ENCODE measurements around the gene AKAP13.

The AKAP13 gene

GRCh38 chr15:85764649-85765277 is 384.4 kb downstream of the AKAP13 start:
- TF ChIP-seq ARNT (IDR thresholded peaks at IDR 0.05), result no peak
- no peak for TF ChIP-seq ELF4 (IDR thresholded peaks at IDR 0.05)
- TF ChIP-seq FOXM1 (IDR thresholded peaks at IDR 0.05; ENCODE audit: borderline replicate concordance), result no peak
- TF ChIP-seq PKNOX1 (IDR thresholded peaks at IDR 0.05), result no peak
- no peak for TF ChIP-seq LEF1 (IDR thresholded peaks at IDR 0.05; ENCODE audit: borderline replicate concordance)
- no peak for TF ChIP-seq NFRKB (IDR thresholded peaks at IDR 0.05)
- TF ChIP-seq ZNF384 (IDR thresholded peaks at IDR 0.05), result no peak
- no peak for TF ChIP-seq L3MBTL2 (conservative IDR thresholded peaks at IDR 0.05)
- no peak for TF ChIP-seq CTBP1 (IDR thresholded peaks at IDR 0.05; ENCODE audit: borderline replicate concordance)
- DNase-seq (ENCODE audit: extremely low spot score), result no peak
- ChIA-PET POLR2A (no interaction called here), CTCF (interaction anchor here (1.8 kb wide), 1 partner anchor 35 kb away, joined by 4 read pairs; no protein-coding TSS in a partner anchor)

GRCh38 chr15:85766001-85766831 is 385.8 kb downstream of the AKAP13 start:
- DNase-seq (ENCODE audit: extremely low spot score), result no peak
- ChIA-PET POLR2A (no interaction called here), CTCF (no interaction called here)
- TF ChIP-seq SUZ12 (IDR thresholded peaks at IDR 0.05) (no peak), ARNT (IDR thresholded peaks at IDR 0.05) (no peak), TARDBP (IDR thresholded peaks at IDR 0.05) (no peak), L3MBTL2 (conservative IDR thresholded peaks at IDR 0.05) (no peak)

- TF ChIP-seq CTBP1 (IDR thresholded peaks at IDR 0.05; ENCODE audit: borderline replicate concordance), result no peak
- TF ChIP-seq LEF1 (IDR thresholded peaks at IDR 0.05; ENCODE audit: borderline replicate concordance), result no peak
- TF ChIP-seq PKNOX1 (IDR thresholded peaks at IDR 0.05), result no peak
- no peak for TF ChIP-seq SP1 (IDR thresholded peaks at IDR 0.05)
- TF ChIP-seq FOXM1 (IDR thresholded peaks at IDR 0.05; ENCODE audit: borderline replicate concordance), result no peak
- TF ChIP-seq NFRKB (IDR thresholded peaks at IDR 0.05), result no peak
- no peak for TF ChIP-seq HDGF (IDR thresholded peaks at IDR 0.05; ENCODE audit: borderline replicate concordance)
- TF ChIP-seq BHLHE40 (IDR thresholded peaks at IDR 0.05; ENCODE audit: borderline replicate concordance), result no peak
- no peak for TF ChIP-seq SUZ12 (IDR thresholded peaks at IDR 0.05)
- POLR2A ChIA-PET, result no interaction called here
- CTCF ChIA-PET, result no interaction called here
- DNase-seq (ENCODE audit: extremely low spot score), result no peak
These were observed 387.6 kb downstream of the AKAP13 start for GRCh38 chr15:85767785-85768529.

GRCh38 chr15:85768595-85769168 is 388.3 kb downstream of the AKAP13 start:
- ChIA-PET POLR2A (no interaction called here), CTCF (no interaction called here)
- no peak for DNase-seq (ENCODE audit: extremely low spot score)
- TF ChIP-seq FOXK2 (IDR thresholded peaks at IDR 0.05) (no peak), NFRKB (IDR thresholded peaks at IDR 0.05) (no peak), ZNF384 (IDR thresholded peaks at IDR 0.05) (no peak), LEF1 (IDR thresholded peaks at IDR 0.05; ENCODE audit: borderline replicate concordance) (no peak), ELF4 (IDR thresholded peaks at IDR 0.05) (no peak), SUZ12 (IDR thresholded peaks at IDR 0.05) (no peak)

GRCh38 chr15:85769182-85769900 is 388.9 kb downstream of the AKAP13 start:
- TF ChIP-seq NFRKB (IDR thresholded peaks at IDR 0.05) (no peak), FOXK2 (IDR thresholded peaks at IDR 0.05) (no peak), ZNF384 (IDR thresholded peaks at IDR 0.05) (no peak), ELF4 (IDR thresholded peaks at IDR 0.05) (no peak), TARDBP (IDR thresholded peaks at IDR 0.05) (no peak), BHLHE40 (IDR thresholded peaks at IDR 0.05; ENCODE audit: borderline replicate concordance) (no peak), SP1 (IDR thresholded peaks at IDR 0.05) (no peak), FOXA1 (IDR thresholded peaks at IDR 0.05) (no peak), SUZ12 (IDR thresholded peaks at IDR 0.05) (no peak), LEF1 (IDR thresholded peaks at IDR 0.05; ENCODE audit: borderline replicate concordance) (no peak)
- CTCF ChIA-PET, result no interaction called here
- DNase-seq (ENCODE audit: extremely low spot score), result no peak
- POLR2A ChIA-PET, result no interaction called here

Data from HEK293T (cell line).